OCI-LY3 (cell line): Measurements from ENCODE around the gene TTLL5.

ENCODE experiments used
- H2AFZ ChIP-seq: fragments of 200-600, 300-600 bp; shearing (Covaris generic); 2 replicates; pipeline ENCODE4 v1.6.0; 2014; ENCODE audit warnings: antibody characterized with exemption, low read depth, low read length
- H3K27ac ChIP-seq: fragments of 200-600, 300-600 bp; sonication (generic); 2 replicates; pipeline ENCODE4 v1.5.1; 2014; ENCODE audit warnings: mild to moderate bottlenecking, low read length, moderate library complexity, mixed read lengths
- H3K27me3 ChIP-seq: fragments of 200-600, 300-600 bp; sonication (generic); 2 replicates; pipeline ENCODE4 v1.6.1; 2014; ENCODE audit warnings: low read depth, low read length, mixed read lengths
- H3K36me3 ChIP-seq: fragments of 200-600, 300-600 bp; sonication (generic); replicated peaks from 2 replicates; pipeline ENCODE3; 2014; ENCODE audit warnings: low read depth, low read length, mixed read lengths
- H3K4me1 ChIP-seq: fragments of 300-600, 200-600 bp; sonication (generic); 2 replicates; pipeline ENCODE4 v1.6.1; 2014; ENCODE audit warnings: low read length, mixed read lengths
- H3K4me2 ChIP-seq: fragments of 200-600, 300-600 bp; sonication (generic); 2 replicates; pipeline ENCODE4 v1.6.1; 2014; ENCODE audit warnings: low read length, mixed read lengths
- H3K4me3 ChIP-seq: fragments of 300-600, 200-600 bp; sonication (generic); 2 replicates; pipeline ENCODE4 v1.5.1; 2014; ENCODE audit warnings: antibody characterized with exemption, mild to moderate bottlenecking, low read length, moderate library complexity
- H3K79me2 ChIP-seq: fragments of 300-600, 200-600 bp; shearing (Covaris generic); 2 replicates; pipeline ENCODE4 v1.6.1; 2014; ENCODE audit warnings: mild to moderate bottlenecking, low read length, mixed read lengths
- H3K9ac ChIP-seq: fragments of 300-600, 200-600 bp; shearing (Covaris generic); 2 replicates; pipeline ENCODE4 v1.6.0; 2014; ENCODE audit warnings: mild to moderate bottlenecking, low read length, moderate library complexity
- H3K9me3 ChIP-seq: fragments of 200-600, 300-600 bp; shearing (Covaris generic); 2 replicates; pipeline ENCODE4 v1.6.1; 2014; ENCODE audit warnings: low read length, mixed read lengths; ENCODE audit not compliant: insufficient read depth
- H4K20me1 ChIP-seq: fragments of 200-600, 300-600 bp; sonication (generic); 2 replicates; pipeline ENCODE4 v1.6.1; 2016; ENCODE audit warnings: low read length, mixed read lengths; ENCODE audit not compliant: insufficient read depth
- EZH2phosphoT487 ChIP-seq: fragments of 200-600 bp; shearing (Covaris generic); IDR thresholded peaks from 2 replicates; pipeline ENCODE4 v1.6.1; 2018; ENCODE audit warnings: antibody characterized with exemption, mixed run types, low read depth
- TF ChIP-seq, protein P1 (sequence below): fragments of 200-600, 300-600 bp; sonication (generic); IDR thresholded peaks from 2 replicates; pipeline ENCODE4 v1.5.1; 2014; ENCODE audit warnings: antibody characterized with exemption, low read length, low read depth

TTLL5 gene

DNA sequence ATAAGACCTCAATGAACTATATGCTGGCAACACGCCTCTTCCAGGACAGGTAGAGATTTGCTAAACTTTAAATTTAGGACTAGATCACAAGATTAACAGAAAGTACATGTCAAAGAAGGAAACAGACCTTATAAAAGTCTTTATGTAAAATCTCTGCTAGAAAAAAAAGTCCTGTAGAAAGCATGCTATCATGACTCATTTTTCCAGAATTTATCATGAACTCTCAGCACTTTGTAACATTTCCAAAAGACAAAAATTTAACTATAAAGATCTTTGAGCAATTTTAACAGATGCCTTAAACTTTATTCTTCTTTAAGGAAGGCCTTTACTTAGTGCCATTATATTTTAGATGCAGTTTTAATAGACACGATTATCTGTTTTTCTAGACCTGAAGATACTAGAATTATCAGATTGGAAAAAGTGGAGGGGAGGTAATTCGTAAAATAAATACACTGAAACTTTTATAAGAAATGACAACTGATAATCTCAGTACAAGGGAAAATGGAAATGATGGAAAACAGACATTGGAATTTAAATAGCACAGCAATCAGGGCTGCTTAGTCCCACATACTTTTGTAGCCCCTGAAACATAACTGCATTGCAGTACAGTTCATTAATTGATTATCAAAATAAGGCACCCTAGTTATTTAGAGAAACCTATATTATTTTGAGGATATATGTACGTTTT, 92.0 kb downstream of the TTLL5 start:
- no peak overlapping the region for H3K4me3 ChIP-seq
- no peaks in the 10 kb centered on the region for H3K79me2 ChIP-seq
- H2AFZ ChIP-seq, result no peak overlapping the region
- no peak overlapping the region for H3K4me2 ChIP-seq
- no peaks in the 10 kb centered on the region for H4K20me1 ChIP-seq
- H3K9me3 ChIP-seq, result no peaks in the 10 kb centered on the region
- H3K9ac ChIP-seq, result no peak overlapping the region
- TF ChIP-seq EZH2phosphoT487, result no peak
- TF ChIP-seq, protein P1, sequence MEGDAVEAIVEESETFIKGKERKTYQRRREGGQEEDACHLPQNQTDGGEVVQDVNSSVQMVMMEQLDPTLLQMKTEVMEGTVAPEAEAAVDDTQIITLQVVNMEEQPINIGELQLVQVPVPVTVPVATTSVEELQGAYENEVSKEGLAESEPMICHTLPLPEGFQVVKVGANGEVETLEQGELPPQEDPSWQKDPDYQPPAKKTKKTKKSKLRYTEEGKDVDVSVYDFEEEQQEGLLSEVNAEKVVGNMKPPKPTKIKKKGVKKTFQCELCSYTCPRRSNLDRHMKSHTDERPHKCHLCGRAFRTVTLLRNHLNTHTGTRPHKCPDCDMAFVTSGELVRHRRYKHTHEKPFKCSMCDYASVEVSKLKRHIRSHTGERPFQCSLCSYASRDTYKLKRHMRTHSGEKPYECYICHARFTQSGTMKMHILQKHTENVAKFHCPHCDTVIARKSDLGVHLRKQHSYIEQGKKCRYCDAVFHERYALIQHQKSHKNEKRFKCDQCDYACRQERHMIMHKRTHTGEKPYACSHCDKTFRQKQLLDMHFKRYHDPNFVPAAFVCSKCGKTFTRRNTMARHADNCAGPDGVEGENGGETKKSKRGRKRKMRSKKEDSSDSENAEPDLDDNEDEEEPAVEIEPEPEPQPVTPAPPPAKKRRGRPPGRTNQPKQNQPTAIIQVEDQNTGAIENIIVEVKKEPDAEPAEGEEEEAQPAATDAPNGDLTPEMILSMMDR, result no peak
- H3K36me3 ChIP-seq, result peaks cover 5% of the 10 kb centered on the region
- no peak overlapping the region for H3K27ac ChIP-seq
- H3K27me3 ChIP-seq, result no peaks in the 10 kb centered on the region
- H3K4me1 ChIP-seq, result peaks cover 7% of the 10 kb centered on the region

DNA sequence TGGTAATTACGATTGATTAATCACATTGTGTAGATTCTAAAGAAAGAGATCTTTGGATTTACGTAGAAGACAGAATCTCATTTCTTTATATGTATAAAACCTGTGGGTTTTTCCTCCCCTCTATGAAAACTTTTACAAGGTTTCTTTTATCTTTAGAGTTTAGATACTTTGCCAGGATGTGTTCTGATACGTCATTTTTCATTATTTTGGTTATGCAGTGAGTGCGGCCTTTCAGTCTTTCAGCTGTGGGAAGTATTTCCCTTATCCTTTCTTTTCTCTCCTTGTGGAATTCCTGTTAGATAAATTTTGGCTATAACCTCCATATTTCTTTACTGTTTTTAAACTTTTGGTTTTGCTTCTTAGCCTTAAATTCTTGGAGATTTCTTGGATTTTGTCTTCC, 92.7 kb downstream of the TTLL5 start:
- Histone ChIP-seq H3K9ac (no peak overlapping the region), H3K36me3 (peaks cover 5% of the 10 kb centered on the region), H3K27ac (no peak overlapping the region), H3K27me3 (no peaks in the 10 kb centered on the region), H4K20me1 (no peaks in the 10 kb centered on the region), H3K4me3 (no peak overlapping the region), H3K79me2 (no peaks in the 10 kb centered on the region), H2AFZ (no peak overlapping the region), H3K4me1 (peaks cover 8% of the 10 kb centered on the region), H3K4me2 (no peak overlapping the region), H3K9me3 (no peaks in the 10 kb centered on the region)
- TF ChIP-seq, protein P1, result no peak
- no peak for TF ChIP-seq EZH2phosphoT487

DNA sequence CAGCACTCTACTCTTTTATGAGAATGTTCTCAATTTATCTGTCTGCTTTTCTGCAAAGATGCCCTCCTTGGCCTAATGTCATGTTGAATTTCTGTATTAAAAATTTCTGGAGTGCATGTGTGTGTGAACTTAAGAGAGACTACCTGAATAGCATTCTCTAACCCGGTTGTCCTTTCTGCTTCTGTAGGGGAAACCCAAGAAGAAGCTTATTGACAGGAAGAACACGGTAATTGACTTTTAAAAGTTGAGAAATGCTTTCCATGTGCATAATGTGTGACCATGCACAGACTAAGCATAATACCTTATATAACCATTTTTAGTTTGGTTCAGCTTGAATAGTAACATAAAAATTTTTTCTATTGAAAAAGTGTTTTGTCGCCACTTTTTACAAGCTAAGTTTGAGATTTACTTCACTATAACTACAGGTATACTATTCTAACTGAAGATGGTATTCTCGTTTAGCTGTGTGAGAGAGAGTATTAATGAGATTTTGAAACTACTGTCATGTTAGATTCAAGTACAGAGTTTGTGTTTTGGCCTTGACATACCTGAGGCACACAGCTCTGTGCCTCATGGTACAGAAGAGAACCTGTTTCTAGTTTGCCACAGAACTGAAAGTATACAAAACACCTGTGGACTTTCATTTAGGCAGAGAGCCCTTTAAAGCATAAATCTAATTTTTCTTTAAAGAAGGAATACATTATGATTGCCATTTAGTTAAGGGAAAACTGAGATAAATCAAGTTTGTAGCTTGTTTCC, 96.8 kb downstream of the TTLL5 start:
- Histone ChIP-seq H3K4me2 (no peak overlapping the region), H3K4me3 (no peak overlapping the region), H3K36me3 (peaks cover 5% of the 10 kb centered on the region)

DNA sequence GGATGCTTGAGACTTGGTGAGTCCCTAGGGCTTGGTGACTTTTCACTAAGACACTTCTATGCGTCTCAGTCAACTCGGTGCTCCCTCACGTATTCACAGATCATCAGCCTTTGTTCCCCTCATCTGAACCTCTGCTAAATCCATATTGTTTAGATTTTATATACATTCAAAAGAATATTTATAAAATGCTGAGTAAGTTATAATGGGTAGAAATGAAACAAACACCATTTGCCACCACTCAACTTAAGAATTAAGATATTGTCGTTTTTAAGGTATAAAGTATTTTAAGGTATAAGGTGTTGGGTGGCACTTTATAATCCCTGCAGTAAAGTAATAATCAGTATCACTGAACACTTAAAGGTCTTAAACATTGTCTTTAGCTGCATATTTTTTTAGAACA, 103.0 kb downstream of the TTLL5 start:
- H3K9ac ChIP-seq, result no peak overlapping the region
- H3K4me1 ChIP-seq, result no peaks in the 10 kb centered on the region
- H3K4me2 ChIP-seq, result no peak overlapping the region
- H3K4me3 ChIP-seq, result no peak overlapping the region
- H2AFZ ChIP-seq, result no peak overlapping the region
- H3K27ac ChIP-seq, result no peak overlapping the region
- H3K27me3 ChIP-seq, result no peaks in the 10 kb centered on the region
- H3K36me3 ChIP-seq, result peaks cover 11% of the 10 kb centered on the region
- TF ChIP-seq, protein P1, result no peak
- TF ChIP-seq EZH2phosphoT487, result no peak
- H3K79me2 ChIP-seq, result no peaks in the 10 kb centered on the region
- H4K20me1 ChIP-seq, result no peaks in the 10 kb centered on the region
- H3K9me3 ChIP-seq, result no peaks in the 10 kb centered on the region

More for the DNA sequence above, 96.8 kb downstream of the TTLL5 start:
- H4K20me1 ChIP-seq, result no peaks in the 10 kb centered on the region
- no peak overlapping the region for H3K27ac ChIP-seq
- peaks cover 8% of the 10 kb centered on the region for H3K4me1 ChIP-seq
- H3K9ac ChIP-seq, result no peak overlapping the region
- H3K27me3 ChIP-seq, result no peaks in the 10 kb centered on the region
- TF ChIP-seq EZH2phosphoT487, result no peak
- TF ChIP-seq, protein P1, result no peak
- no peaks in the 10 kb centered on the region for H3K79me2 ChIP-seq
- H2AFZ ChIP-seq, result no peak overlapping the region
- no peaks in the 10 kb centered on the region for H3K9me3 ChIP-seq
